Neutrophil (primary cell): ENCODE results near the gene QSOX1.

Experiments
- H3K27ac ChIP-seq: fragments of 200-600 bp; sonication (generic); 2 replicates; pipeline ENCODE4 v1.5.1; 2016; ENCODE audit warnings: mild to moderate bottlenecking, moderate library complexity
- H3K27me3 ChIP-seq: fragments of 200-600 bp; sonication (generic); 2 replicates; pipeline ENCODE4 v1.6.0; 2016; ENCODE audit warnings: mild to moderate bottlenecking
- H3K36me3 ChIP-seq: fragments of 200-600 bp; sonication (generic); 2 replicates; pipeline ENCODE4 v1.5.1; 2017
- H3K4me1 ChIP-seq, 2 experiments: fragments of 200-600 bp in 1 of 2; sonication (generic) in 1 of 2; 1 replicate in 1 of 2; 2 replicates in 1 of 2; pipeline versions ENCODE4 v1.5.1 to v1.6.1; 2013 to 2016; ENCODE audit warnings: low read depth in 1 of 2, low read length in 1 of 2, mild to moderate bottlenecking in 1 of 2, moderate library complexity in 1 of 2; ENCODE audit not compliant: control insufficient read depth in 1 of 2, insufficient read depth in 1 of 2
- H3K4me3 ChIP-seq, 2 experiments: fragments of 200-600 bp in 1 of 2; sonication (generic) in 1 of 2; 1 replicate in 1 of 2; 2 replicates in 1 of 2; pipeline ENCODE4 v1.5.1; 2013 to 2016; ENCODE audit warnings: low read depth in 1 of 2, low read length in 1 of 2, mild to moderate bottlenecking in 1 of 2, moderate library complexity in 1 of 2
- H3K9me3 ChIP-seq: fragments of 200-600 bp; sonication (generic); 2 replicates; pipeline ENCODE4 v1.5.1; 2016
- CTCF ChIP-seq: fragments of 200-600 bp; sonication (generic); IDR thresholded peaks from 2 replicates; pipeline ENCODE4 v1.5.1; 2016; ENCODE audit warnings: antibody characterized with exemption

The QSOX1 gene

GRCh38 chr1:180230791-180231505 is 76.3 kb downstream of the QSOX1 start:
- no peaks in the 10 kb centered on the region for H3K9me3 ChIP-seq
- no peak for TF ChIP-seq CTCF
- H3K4me1 ChIP-seq, result peaks cover 58 to 79% of the 10 kb centered on the region in 2 experiments
- H3K4me3 ChIP-seq, result peak overlapping the region; percentile 69 to 80
- H3K27ac ChIP-seq, result no peak overlapping the region
- H3K27me3 ChIP-seq, result peaks cover 100% of the 10 kb centered on the region
- H3K36me3 ChIP-seq, result no peaks in the 10 kb centered on the region

- peak overlapping the region; percentile 69 to 80 for H3K4me3 ChIP-seq
- no peaks in the 10 kb centered on the region for H3K9me3 ChIP-seq
- H3K36me3 ChIP-seq, result no peaks in the 10 kb centered on the region
- peaks cover 64 to 84% of the 10 kb centered on the region in 2 experiments for H3K4me1 ChIP-seq
- no peak for TF ChIP-seq CTCF
- peaks cover 100% of the 10 kb centered on the region for H3K27me3 ChIP-seq
- no peak overlapping the region for H3K27ac ChIP-seq
Observed at GRCh38 chr1:180231506-180231921, 76.8 kb downstream of the QSOX1 start.

- Histone ChIP-seq H3K27ac (no peak overlapping the region), H3K27me3 (peaks cover 100% of the 10 kb centered on the region), H3K9me3 (no peaks in the 10 kb centered on the region), H3K36me3 (no peaks in the 10 kb centered on the region), H3K4me1 (peaks cover 64 to 88% of the 10 kb centered on the region in 2 experiments), H3K4me3 (peak overlapping the region; percentile 69 to 80)
- no peak for TF ChIP-seq CTCF
Observed at GRCh38 chr1:180231936-180232335, 77.3 kb downstream of the QSOX1 start.

GRCh38 chr1:180232521-180233043 is 77.9 kb downstream of the QSOX1 start:
- H3K9me3 ChIP-seq, result no peaks in the 10 kb centered on the region
- TF ChIP-seq CTCF, result no peak
- H3K4me3 ChIP-seq, result no peak overlapping the region
- H3K4me1 ChIP-seq, result peaks cover 64 to 91% of the 10 kb centered on the region in 2 experiments
- H3K27me3 ChIP-seq, result peaks cover 100% of the 10 kb centered on the region
- H3K36me3 ChIP-seq, result no peaks in the 10 kb centered on the region
- no peak overlapping the region for H3K27ac ChIP-seq

GRCh38 chr1:180233191-180234011 is 78.7 kb downstream of the QSOX1 start:
- Histone ChIP-seq H3K4me3 (peak overlapping the region in 1 of 2 experiments; percentile 19), H3K27me3 (peaks cover 100% of the 10 kb centered on the region), H3K9me3 (no peaks in the 10 kb centered on the region), H3K36me3 (no peaks in the 10 kb centered on the region), H3K4me1 (peaks cover 64 to 87% of the 10 kb centered on the region in 2 experiments), H3K27ac (no peak overlapping the region)
- TF ChIP-seq CTCF, result no peak
